Measurements from ENCODE around the gene ACCS. TPM values are rescaled to one million over a fixed set of nuclear protein-coding genes. Genes with fewer than 3 reads are reported as not detected.

Gene ACCS
- total RNA-seq, 2 donors from 2014 or later = 9.2 to 20.0 TPM

DNA sequence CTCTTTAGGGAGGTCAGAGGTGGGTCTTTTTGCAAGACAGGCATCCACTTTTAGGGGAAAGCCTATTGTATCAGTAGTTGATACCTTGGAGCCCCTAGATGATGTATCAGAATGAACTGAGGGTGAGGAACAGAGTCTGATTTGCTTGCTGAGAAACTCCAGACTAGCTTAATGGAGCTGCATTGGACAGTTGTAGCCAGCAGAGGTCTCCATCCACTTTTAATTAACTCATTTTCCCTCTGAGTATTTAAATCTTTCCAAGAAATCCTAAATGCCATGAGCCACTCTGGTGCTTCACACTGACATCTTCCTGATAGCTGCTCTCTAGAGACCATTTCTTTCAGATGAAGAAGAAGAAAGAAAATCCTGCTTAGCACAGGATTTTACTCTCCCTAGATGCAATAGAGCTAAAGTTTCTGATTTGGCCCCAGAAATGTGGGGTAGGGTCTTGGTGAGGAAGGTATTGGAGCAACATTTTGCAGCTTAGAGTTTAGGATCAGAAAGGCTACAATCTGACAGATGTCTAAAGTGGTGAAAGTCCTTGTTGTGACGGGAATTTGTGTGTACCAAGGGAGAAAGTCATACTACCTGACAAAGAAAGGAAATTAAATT, 67.4 kb downstream of the ACCS start:
- intact Hi-C loops (cut with DNase I) = no loop called here
- Histone ChIP-seq H3K27ac (no peak overlapping the region), H3K9me3 (no peaks in the 10 kb centered on the region), H3K36me3 (no peaks in the 10 kb centered on the region), H3K4me1 (no peaks in the 10 kb centered on the region), H3K27me3 (no peaks in the 10 kb centered on the region), H3K9ac (ENCODE audit: low read depth in 2 of 2, low read length in 2 of 2) (no peak overlapping the region), H3K4me3 (no peak overlapping the region)
- TF ChIP-seq, protein P1, sequence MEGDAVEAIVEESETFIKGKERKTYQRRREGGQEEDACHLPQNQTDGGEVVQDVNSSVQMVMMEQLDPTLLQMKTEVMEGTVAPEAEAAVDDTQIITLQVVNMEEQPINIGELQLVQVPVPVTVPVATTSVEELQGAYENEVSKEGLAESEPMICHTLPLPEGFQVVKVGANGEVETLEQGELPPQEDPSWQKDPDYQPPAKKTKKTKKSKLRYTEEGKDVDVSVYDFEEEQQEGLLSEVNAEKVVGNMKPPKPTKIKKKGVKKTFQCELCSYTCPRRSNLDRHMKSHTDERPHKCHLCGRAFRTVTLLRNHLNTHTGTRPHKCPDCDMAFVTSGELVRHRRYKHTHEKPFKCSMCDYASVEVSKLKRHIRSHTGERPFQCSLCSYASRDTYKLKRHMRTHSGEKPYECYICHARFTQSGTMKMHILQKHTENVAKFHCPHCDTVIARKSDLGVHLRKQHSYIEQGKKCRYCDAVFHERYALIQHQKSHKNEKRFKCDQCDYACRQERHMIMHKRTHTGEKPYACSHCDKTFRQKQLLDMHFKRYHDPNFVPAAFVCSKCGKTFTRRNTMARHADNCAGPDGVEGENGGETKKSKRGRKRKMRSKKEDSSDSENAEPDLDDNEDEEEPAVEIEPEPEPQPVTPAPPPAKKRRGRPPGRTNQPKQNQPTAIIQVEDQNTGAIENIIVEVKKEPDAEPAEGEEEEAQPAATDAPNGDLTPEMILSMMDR (IDR thresholded peaks at IDR 0.05) = peak; percentile 19
- DNase-seq = no peak

Other genes starting within 250 kb of the ACCS start
- 10 to 100 TPM; 22.5 to 26.9 TPM for gene ALKBH3, start 185.4 kb upstream of the ACCS start, total RNA-seq
- gene C11orf96, start 123.6 kb upstream of the ACCS start, total RNA-seq = 10 to 100 TPM in 1 of 2 donors, 1 to 10 TPM in 1; 9.3 to 26.7 TPM
- gene ACCSL, start 18.3 kb upstream of the ACCS start, total RNA-seq = not detected
- gene EXT2, start 29.4 kb downstream of the ACCS start, total RNA-seq = 10 to 100 TPM; 53.2 to 54.7 TPM
- gene ALX4, start 243.9 kb downstream of the ACCS start, total RNA-seq = not detected

Data from colonic mucosa (tissue), 4 donors.